ENCODE measurements around the gene TMEM14A. TPM values are rescaled to one million over a fixed set of nuclear protein-coding genes. Genes with fewer than 3 reads are reported as not detected.
"Not testable (repeated sequence)": the region's sequence is repeated elsewhere in the genome, so short reads cannot be mapped to it uniquely, and the experiment has no call there.

The TMEM14A gene
- total RNA-seq, 1 experiment from 2014 or later: 41.9 TPM

DNA sequence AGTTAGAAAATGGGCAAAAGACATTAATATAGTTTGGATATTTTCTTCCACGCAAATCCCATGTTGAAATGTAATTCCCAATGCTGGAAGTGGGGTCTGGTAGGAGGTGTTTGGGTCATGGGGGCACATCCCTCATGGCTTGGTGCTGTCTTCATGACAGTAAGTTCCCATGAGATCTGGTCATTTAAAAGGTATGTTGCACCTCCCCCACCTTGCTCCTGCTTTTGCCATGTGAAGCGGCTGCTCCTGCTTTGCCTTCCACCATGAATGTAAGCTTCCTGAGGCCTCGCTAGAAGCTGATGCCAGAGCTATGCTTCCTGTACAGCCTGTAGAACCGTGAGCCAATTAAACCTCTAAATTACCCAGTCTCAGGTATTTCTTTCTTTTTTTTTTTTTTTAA, 16.3 kb upstream of the TMEM14A start:
- Mint-ChIP-seq H3K27ac (ENCODE audit: unreplicated experiment) (no peak overlapping the region), H3K4me1 (ENCODE audit: low read depth, unreplicated experiment) (peaks cover 7% of the 10 kb centered on the region), H3K9me3 (ENCODE audit: unreplicated experiment) (no peaks in the 10 kb centered on the region), H3K27me3 (ENCODE audit: insufficient read depth, unreplicated experiment) (no peaks in the 10 kb centered on the region), H3K4me3 (ENCODE audit: unreplicated experiment) (no peak overlapping the region), H3K36me3 (ENCODE audit: insufficient read depth, unreplicated experiment) (peaks cover 4% of the 10 kb centered on the region)
- TF ChIP-seq, protein P1, sequence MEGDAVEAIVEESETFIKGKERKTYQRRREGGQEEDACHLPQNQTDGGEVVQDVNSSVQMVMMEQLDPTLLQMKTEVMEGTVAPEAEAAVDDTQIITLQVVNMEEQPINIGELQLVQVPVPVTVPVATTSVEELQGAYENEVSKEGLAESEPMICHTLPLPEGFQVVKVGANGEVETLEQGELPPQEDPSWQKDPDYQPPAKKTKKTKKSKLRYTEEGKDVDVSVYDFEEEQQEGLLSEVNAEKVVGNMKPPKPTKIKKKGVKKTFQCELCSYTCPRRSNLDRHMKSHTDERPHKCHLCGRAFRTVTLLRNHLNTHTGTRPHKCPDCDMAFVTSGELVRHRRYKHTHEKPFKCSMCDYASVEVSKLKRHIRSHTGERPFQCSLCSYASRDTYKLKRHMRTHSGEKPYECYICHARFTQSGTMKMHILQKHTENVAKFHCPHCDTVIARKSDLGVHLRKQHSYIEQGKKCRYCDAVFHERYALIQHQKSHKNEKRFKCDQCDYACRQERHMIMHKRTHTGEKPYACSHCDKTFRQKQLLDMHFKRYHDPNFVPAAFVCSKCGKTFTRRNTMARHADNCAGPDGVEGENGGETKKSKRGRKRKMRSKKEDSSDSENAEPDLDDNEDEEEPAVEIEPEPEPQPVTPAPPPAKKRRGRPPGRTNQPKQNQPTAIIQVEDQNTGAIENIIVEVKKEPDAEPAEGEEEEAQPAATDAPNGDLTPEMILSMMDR (IDR thresholded peaks at IDR 0.05; ENCODE audit: insufficient read depth in 1 of 2, low read depth in 1 of 2, low read length in 1 of 2, severe bottlenecking in 1 of 2, unreplicated experiment in 1 of 2): no peak
- Histone ChIP-seq H3K36me3 (ENCODE audit: control insufficient read depth, insufficient read depth, low read length) (no peaks in the 10 kb centered on the region), H3K4me1 (no peaks in the 10 kb centered on the region), H3K27me3 (replicated peaks; ENCODE audit: control insufficient read depth, insufficient read depth, low read length) (no peaks in the 10 kb centered on the region), H3K4me3 (ENCODE audit: low read depth, low read length) (no peak overlapping the region), H3K9me3 (no peaks in the 10 kb centered on the region)
- POLR2A ChIA-PET: no interaction called here
- BruUV-seq (replicated peaks): no TSS peak
- CTCF ChIA-PET: no interaction called here
- intact Hi-C loops (cut with micrococcal nuclease; ENCODE audit: unreplicated experiment): no loop called here
- DNase-seq: no peak

DNA sequence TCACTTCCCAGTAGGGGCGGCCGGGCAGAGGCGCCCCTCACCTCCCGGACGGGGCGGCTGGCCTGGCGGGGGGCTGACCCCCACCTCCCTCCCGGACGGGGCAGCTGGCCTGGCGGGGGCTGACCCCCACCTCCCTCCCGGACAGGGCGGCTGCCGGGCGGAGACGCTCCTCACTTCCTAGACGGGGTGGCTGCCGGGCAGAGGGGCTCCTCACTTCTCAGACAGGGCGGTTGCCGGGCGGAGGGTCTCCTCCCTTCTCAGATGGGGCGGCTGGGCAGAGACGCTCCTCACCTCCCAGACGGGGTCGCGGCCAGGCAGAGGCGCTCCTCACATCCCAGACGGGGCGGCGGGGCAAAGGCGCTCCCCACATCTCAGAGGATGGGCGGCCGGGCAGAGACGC, 15.0 kb upstream of the TMEM14A start:
- H3K4me3 ChIP-seq (ENCODE audit: low read depth, low read length); H3K9me3 Mint-ChIP-seq (ENCODE audit: unreplicated experiment); H3K4me1 Mint-ChIP-seq (ENCODE audit: low read depth, unreplicated experiment); POLR2A ChIA-PET; CTCF ChIA-PET; H3K27ac Mint-ChIP-seq (ENCODE audit: unreplicated experiment); DNase-seq; H3K4me3 Mint-ChIP-seq (ENCODE audit: unreplicated experiment); H3K4me1 ChIP-seq; H3K27me3 Mint-ChIP-seq (ENCODE audit: insufficient read depth, unreplicated experiment); BruUV-seq (replicated peaks); H3K9me3 ChIP-seq; H3K36me3 ChIP-seq (ENCODE audit: control insufficient read depth, insufficient read depth, low read length); H3K36me3 Mint-ChIP-seq (ENCODE audit: insufficient read depth, unreplicated experiment); intact Hi-C loops (cut with micrococcal nuclease; ENCODE audit: unreplicated experiment); H3K27me3 ChIP-seq (replicated peaks; ENCODE audit: control insufficient read depth, insufficient read depth, low read length): not testable (repeated sequence)

DNA sequence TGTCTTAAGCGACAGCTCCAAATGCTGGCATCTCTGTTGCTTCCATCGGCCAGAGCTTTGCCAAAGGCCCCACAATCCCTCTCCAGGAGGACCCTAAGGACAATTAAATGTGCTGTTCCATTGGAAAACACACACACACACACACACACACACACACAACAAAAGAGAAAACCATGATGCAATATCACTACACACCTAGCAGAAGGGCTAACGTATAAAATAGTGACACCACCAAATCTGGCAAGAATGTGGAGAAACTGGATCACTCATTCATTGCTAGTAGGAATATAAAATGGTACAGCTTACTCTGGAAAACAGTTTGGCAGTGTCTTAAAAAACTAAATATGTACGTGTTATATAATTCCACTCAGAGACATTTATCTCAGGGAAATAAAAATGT, 13.0 kb upstream of the TMEM14A start:
- ChIA-PET CTCF (no interaction called here), POLR2A (no interaction called here)
- no peaks in the 10 kb centered on the region for H3K27me3 Mint-ChIP-seq (ENCODE audit: insufficient read depth, unreplicated experiment)
- no peak overlapping the region for H3K4me3 Mint-ChIP-seq (ENCODE audit: unreplicated experiment)
- H3K27ac Mint-ChIP-seq (ENCODE audit: unreplicated experiment): no peak overlapping the region
- H3K4me3 ChIP-seq (ENCODE audit: low read depth, low read length): no peak overlapping the region
- peaks cover 4% of the 10 kb centered on the region for H3K36me3 Mint-ChIP-seq (ENCODE audit: insufficient read depth, unreplicated experiment)
- H3K9me3 ChIP-seq: no peaks in the 10 kb centered on the region
- H3K4me1 ChIP-seq: no peaks in the 10 kb centered on the region
- H3K36me3 ChIP-seq (ENCODE audit: control insufficient read depth, insufficient read depth, low read length): no peaks in the 10 kb centered on the region
- H3K4me1 Mint-ChIP-seq (ENCODE audit: low read depth, unreplicated experiment): no peaks in the 10 kb centered on the region
- DNase-seq: no peak
- no peaks in the 10 kb centered on the region for H3K9me3 Mint-ChIP-seq (ENCODE audit: unreplicated experiment)
- intact Hi-C loops (cut with micrococcal nuclease; ENCODE audit: unreplicated experiment): no loop called here
- TF ChIP-seq, protein P1 (IDR thresholded peaks at IDR 0.05; ENCODE audit: insufficient read depth in 1 of 2, low read depth in 1 of 2, low read length in 1 of 2, severe bottlenecking in 1 of 2, unreplicated experiment in 1 of 2): no peak
- BruUV-seq (replicated peaks): no TSS peak
- no peaks in the 10 kb centered on the region for H3K27me3 ChIP-seq (replicated peaks; ENCODE audit: control insufficient read depth, insufficient read depth, low read length)

DNA sequence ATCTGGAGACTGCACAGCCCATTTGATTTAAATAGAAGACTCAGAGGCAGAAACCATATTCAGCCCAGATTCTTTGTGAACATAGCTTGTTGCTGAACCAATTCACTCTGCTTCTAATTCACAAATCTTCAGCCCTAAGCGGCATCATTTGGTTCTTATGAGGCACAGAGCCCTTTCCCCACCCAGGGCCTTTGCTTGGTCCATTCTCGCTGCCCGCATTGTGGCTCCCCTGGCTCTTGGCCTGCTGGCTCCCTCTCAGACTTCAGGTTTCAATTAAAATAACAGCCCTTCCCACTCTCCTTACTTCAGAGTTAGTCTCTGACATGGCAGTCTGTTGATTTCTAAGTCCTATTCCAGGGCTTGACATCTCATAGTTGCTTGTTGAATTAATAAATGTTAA, 9.4 kb upstream of the TMEM14A start:
- ChIA-PET CTCF (interaction anchor here (1.8 to 3.0 kb wide), 2 partner anchors 9 to 71 kb away, joined by 4 to 19 read pairs; no protein-coding TSS in a partner anchor), POLR2A (interaction anchor here (1.0 kb wide), 1 partner anchor 254 kb away, joined by 10 read pairs; no protein-coding TSS in a partner anchor)
- TF ChIP-seq, protein P1 (IDR thresholded peaks at IDR 0.05; ENCODE audit: insufficient read depth in 1 of 2, low read depth in 1 of 2, low read length in 1 of 2, severe bottlenecking in 1 of 2, unreplicated experiment in 1 of 2): no peak
- no peaks in the 10 kb centered on the region for H3K4me1 ChIP-seq
- H3K9me3 ChIP-seq: no peaks in the 10 kb centered on the region
- H3K36me3 ChIP-seq (ENCODE audit: control insufficient read depth, insufficient read depth, low read length): no peaks in the 10 kb centered on the region; the same call in 1 of the 2 replicates
- no peak overlapping the region for H3K4me3 ChIP-seq (ENCODE audit: low read depth, low read length)
- Mint-ChIP-seq H3K4me1 (ENCODE audit: low read depth, unreplicated experiment) (no peaks in the 10 kb centered on the region), H3K27me3 (ENCODE audit: insufficient read depth, unreplicated experiment) (no peaks in the 10 kb centered on the region), H3K36me3 (ENCODE audit: insufficient read depth, unreplicated experiment) (peaks cover 4% of the 10 kb centered on the region), H3K27ac (ENCODE audit: unreplicated experiment) (no peak overlapping the region), H3K9me3 (ENCODE audit: unreplicated experiment) (no peaks in the 10 kb centered on the region), H3K4me3 (ENCODE audit: unreplicated experiment) (no peak overlapping the region)
- no TSS peak for BruUV-seq (replicated peaks)
- H3K27me3 ChIP-seq (replicated peaks; ENCODE audit: control insufficient read depth, insufficient read depth, low read length): no peaks in the 10 kb centered on the region
- DNase-seq: no peak
- intact Hi-C loops (cut with micrococcal nuclease; ENCODE audit: unreplicated experiment): loop anchor here (5.0 kb wide), 1 partner anchor 164 kb away; no protein-coding TSS in a partner anchor
